Memory B cell (primary cell): ENCODE results near the gene SNAP91.
"Not testable (repeated sequence)": the region's sequence is repeated elsewhere in the genome, so short reads cannot be mapped to it uniquely, and the experiment has no call there.

Source experiments
- ATAC-seq: fragments of 150-1000 bp; cut with Tn5 transposase; 2 replicates; pipeline ENCODE4 v1.10.0; 2021; ENCODE audit warnings: low read depth, mild to moderate bottlenecking, moderate library complexity
- DNase-seq, 2 donors: peaks; one replicate each; pipeline ENCODE4 v3.0.0; 2022; ENCODE audit warnings: low spot score in 2 of 2
- H3K27ac Mint-ChIP-seq: one replicate; pipeline ENCODE4 v1.8.0; 2022; ENCODE audit warnings: mild to moderate bottlenecking, moderate library complexity, mixed read lengths
- H3K27me3 Mint-ChIP-seq: one replicate; pipeline ENCODE4 v1.8.0; 2022; ENCODE audit warnings: mixed read lengths
- H3K36me3 Mint-ChIP-seq: one replicate; pipeline ENCODE4 v1.8.0; 2022; ENCODE audit warnings: mild to moderate bottlenecking, mixed read lengths
- H3K4me1 Mint-ChIP-seq: one replicate; pipeline ENCODE4 v1.8.0; 2022; ENCODE audit warnings: mixed read lengths
- H3K4me3 Mint-ChIP-seq: one replicate; pipeline ENCODE4 v1.8.0; 2022; ENCODE audit warnings: mild to moderate bottlenecking, moderate library complexity, mixed read lengths
- H3K9me3 Mint-ChIP-seq: one replicate; pipeline ENCODE4 v1.8.0; 2022; ENCODE audit warnings: mixed read lengths

SNAP91 gene

GRCh38 chr6:83702077-83702476, 6.8 kb downstream of the SNAP91 start:
- Mint-ChIP-seq H3K4me3 (no peak overlapping the region), H3K27ac (no peak overlapping the region), H3K27me3 (peaks cover 4% of the 10 kb centered on the region), H3K9me3 (no peaks in the 10 kb centered on the region), H3K36me3 (no peaks in the 10 kb centered on the region), H3K4me1 (no peaks in the 10 kb centered on the region)
- DNase-seq (no peak), ATAC-seq (no peak)

GRCh38 chr6:83696674-83697073, 12.2 kb downstream of the SNAP91 start:
- Mint-ChIP-seq H3K27me3 (no peaks in the 10 kb centered on the region), H3K9me3 (peaks cover 2% of the 10 kb centered on the region), H3K36me3 (no peaks in the 10 kb centered on the region), H3K4me3 (no peak overlapping the region), H3K27ac (no peak overlapping the region), H3K4me1 (no peaks in the 10 kb centered on the region)
- DNase-seq, result no peak
- no peak for ATAC-seq

- Mint-ChIP-seq H3K9me3 (no peaks in the 10 kb centered on the region), H3K27ac (no peak overlapping the region), H3K4me3 (no peak overlapping the region), H3K36me3 (no peaks in the 10 kb centered on the region), H3K27me3 (no peaks in the 10 kb centered on the region), H3K4me1 (no peaks in the 10 kb centered on the region)
- no peak for DNase-seq
- ATAC-seq, result no peak
Measured at GRCh38 chr6:83685481-83685880, 23.4 kb downstream of the SNAP91 start.

- Mint-ChIP-seq H3K9me3 (no peaks in the 10 kb centered on the region), H3K4me3 (no peak overlapping the region), H3K36me3 (no peaks in the 10 kb centered on the region), H3K27ac (no peak overlapping the region), H3K27me3 (no peaks in the 10 kb centered on the region), H3K4me1 (no peaks in the 10 kb centered on the region)
- no peak for ATAC-seq
- no peak for DNase-seq
Measured at GRCh38 chr6:83677791-83678190, 31.1 kb downstream of the SNAP91 start.

GRCh38 chr6:83637953-83638352, 70.9 kb downstream of the SNAP91 start:
- DNase-seq, result no peak
- ATAC-seq, result no peak
- H3K36me3 Mint-ChIP-seq, result no peaks in the 10 kb centered on the region
- H3K27ac Mint-ChIP-seq, result no peak overlapping the region
- no peaks in the 10 kb centered on the region for H3K9me3 Mint-ChIP-seq
- H3K4me1 Mint-ChIP-seq, result no peaks in the 10 kb centered on the region
- H3K27me3 Mint-ChIP-seq, result peaks cover 4% of the 10 kb centered on the region
- no peak overlapping the region for H3K4me3 Mint-ChIP-seq

GRCh38 chr6:83636800-83637199, 72.1 kb downstream of the SNAP91 start:
- Mint-ChIP-seq H3K4me1 (no peaks in the 10 kb centered on the region), H3K27me3 (peaks cover 4% of the 10 kb centered on the region), H3K4me3 (no peak overlapping the region), H3K36me3 (no peaks in the 10 kb centered on the region), H3K27ac (no peak overlapping the region), H3K9me3 (no peaks in the 10 kb centered on the region)
- no peak for DNase-seq
- no peak for ATAC-seq

GRCh38 chr6:83633609-83634008, 75.3 kb downstream of the SNAP91 start:
- ATAC-seq (no peak), DNase-seq (no peak)
- H3K27me3 Mint-ChIP-seq, result peaks cover 4% of the 10 kb centered on the region
- no peaks in the 10 kb centered on the region for H3K36me3 Mint-ChIP-seq
- no peak overlapping the region for H3K27ac Mint-ChIP-seq
- H3K4me1 Mint-ChIP-seq, result no peaks in the 10 kb centered on the region
- peaks cover 2% of the 10 kb centered on the region for H3K9me3 Mint-ChIP-seq
- no peak overlapping the region for H3K4me3 Mint-ChIP-seq

- ATAC-seq (no peak), DNase-seq (no peak)
- H3K4me3 Mint-ChIP-seq, result no peak overlapping the region
- H3K36me3 Mint-ChIP-seq, result no peaks in the 10 kb centered on the region
- peaks cover 2% of the 10 kb centered on the region for H3K9me3 Mint-ChIP-seq
- no peaks in the 10 kb centered on the region for H3K4me1 Mint-ChIP-seq
- H3K27me3 Mint-ChIP-seq, result peaks cover 4% of the 10 kb centered on the region
- no peak overlapping the region for H3K27ac Mint-ChIP-seq
Measured at GRCh38 chr6:83633149-83633548, 75.8 kb downstream of the SNAP91 start.

- H3K9me3 Mint-ChIP-seq, H3K27ac Mint-ChIP-seq, H3K4me1 Mint-ChIP-seq, H3K36me3 Mint-ChIP-seq, H3K27me3 Mint-ChIP-seq, H3K4me3 Mint-ChIP-seq, ATAC-seq, DNase-seq: not testable (repeated sequence)
Measured at GRCh38 chr6:83629908-83630307, 79.0 kb downstream of the SNAP91 start.

- ATAC-seq (peak; percentile 24), DNase-seq (peak in 1 of 2 donors; percentile 2)
- Mint-ChIP-seq H3K27ac (no peak overlapping the region), H3K4me3 (no peak overlapping the region), H3K9me3 (no peaks in the 10 kb centered on the region), H3K36me3 (no peaks in the 10 kb centered on the region), H3K27me3 (no peaks in the 10 kb centered on the region), H3K4me1 (no peaks in the 10 kb centered on the region)
Measured at GRCh38 chr6:83615025-83615999, 93.6 kb downstream of the SNAP91 start.

GRCh38 chr6:83613378-83613777, 95.5 kb downstream of the SNAP91 start:
- ATAC-seq, result no peak
- H3K27ac Mint-ChIP-seq, result no peak overlapping the region
- H3K9me3 Mint-ChIP-seq, result no peaks in the 10 kb centered on the region
- DNase-seq, result no peak
- H3K4me1 Mint-ChIP-seq, result no peaks in the 10 kb centered on the region
- H3K36me3 Mint-ChIP-seq, result no peaks in the 10 kb centered on the region
- H3K27me3 Mint-ChIP-seq, result no peaks in the 10 kb centered on the region
- H3K4me3 Mint-ChIP-seq, result no peak overlapping the region

GRCh38 chr6:83609248-83609647, 99.7 kb downstream of the SNAP91 start:
- H3K4me3 Mint-ChIP-seq, result no peak overlapping the region

GRCh38 chr6:83605517-83605916, 103.4 kb downstream of the SNAP91 start:
- Mint-ChIP-seq H3K36me3 (no peaks in the 10 kb centered on the region), H3K4me3 (no peak overlapping the region), H3K4me1 (no peaks in the 10 kb centered on the region), H3K27ac (no peak overlapping the region), H3K27me3 (no peaks in the 10 kb centered on the region), H3K9me3 (no peaks in the 10 kb centered on the region)
- DNase-seq, result no peak
- ATAC-seq, result no peak

More at GRCh38 chr6:83609248-83609647, 99.7 kb downstream of the SNAP91 start:
- Mint-ChIP-seq H3K9me3 (no peaks in the 10 kb centered on the region), H3K36me3 (no peaks in the 10 kb centered on the region), H3K27me3 (no peaks in the 10 kb centered on the region), H3K27ac (no peak overlapping the region), H3K4me1 (no peaks in the 10 kb centered on the region)
- ATAC-seq (no peak), DNase-seq (no peak)

- ATAC-seq, result no peak
- Mint-ChIP-seq H3K4me1 (no peaks in the 10 kb centered on the region), H3K4me3 (no peak overlapping the region)
Measured at GRCh38 chr6:83603551-83603950, 105.3 kb downstream of the SNAP91 start.

GRCh38 chr6:83601119-83601518, 107.8 kb downstream of the SNAP91 start:
- ATAC-seq (no peak), DNase-seq (no peak)
- no peak overlapping the region for H3K27ac Mint-ChIP-seq
- no peaks in the 10 kb centered on the region for H3K27me3 Mint-ChIP-seq
- no peak overlapping the region for H3K4me3 Mint-ChIP-seq
- no peaks in the 10 kb centered on the region for H3K4me1 Mint-ChIP-seq
- no peaks in the 10 kb centered on the region for H3K36me3 Mint-ChIP-seq
- H3K9me3 Mint-ChIP-seq, result no peaks in the 10 kb centered on the region

More at GRCh38 chr6:83603551-83603950, 105.3 kb downstream of the SNAP91 start:
- DNase-seq, result no peak
- H3K27ac Mint-ChIP-seq, result no peak overlapping the region
- H3K27me3 Mint-ChIP-seq, result no peaks in the 10 kb centered on the region
- H3K9me3 Mint-ChIP-seq, result no peaks in the 10 kb centered on the region
- H3K36me3 Mint-ChIP-seq, result no peaks in the 10 kb centered on the region
